ENCODE results near the gene RTP2.

DNA sequence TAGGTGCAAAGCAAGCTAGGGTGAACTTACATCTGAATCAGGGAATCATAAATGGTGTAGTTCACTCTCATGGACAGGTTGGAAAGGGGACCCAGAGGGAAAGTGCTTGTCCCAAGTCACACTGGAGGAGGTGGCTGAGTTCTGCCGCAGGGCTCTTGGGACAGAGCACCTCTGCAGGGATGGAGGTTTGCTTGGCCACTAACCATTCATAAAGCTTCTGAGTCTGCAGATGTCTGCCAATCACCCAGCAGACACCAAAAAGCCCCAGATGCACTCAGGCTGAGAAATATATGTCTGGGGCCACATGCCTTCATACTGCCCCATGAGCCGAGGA is 17.9 kb upstream of the RTP2 start:
- TF ChIP-seq POLR2A (IDR thresholded peaks at IDR 0.05) (no peak), POLR2AphosphoS5 (IDR thresholded peaks at IDR 0.05) (no peak)

All from prostate gland (tissue), 1 donor.